GM19023 (cell line): Measurements from ENCODE around the gene PRKCZ.

ENCODE experiments used
- ATAC-seq: cut with Tn5 transposase; IDR thresholded peaks from one replicate; pipeline ENCODE4 v1.9.1; 2021; ENCODE audit warnings: mild to moderate bottlenecking, moderate library complexity; ENCODE audit not compliant: unreplicated experiment

Gene PRKCZ

DNA sequence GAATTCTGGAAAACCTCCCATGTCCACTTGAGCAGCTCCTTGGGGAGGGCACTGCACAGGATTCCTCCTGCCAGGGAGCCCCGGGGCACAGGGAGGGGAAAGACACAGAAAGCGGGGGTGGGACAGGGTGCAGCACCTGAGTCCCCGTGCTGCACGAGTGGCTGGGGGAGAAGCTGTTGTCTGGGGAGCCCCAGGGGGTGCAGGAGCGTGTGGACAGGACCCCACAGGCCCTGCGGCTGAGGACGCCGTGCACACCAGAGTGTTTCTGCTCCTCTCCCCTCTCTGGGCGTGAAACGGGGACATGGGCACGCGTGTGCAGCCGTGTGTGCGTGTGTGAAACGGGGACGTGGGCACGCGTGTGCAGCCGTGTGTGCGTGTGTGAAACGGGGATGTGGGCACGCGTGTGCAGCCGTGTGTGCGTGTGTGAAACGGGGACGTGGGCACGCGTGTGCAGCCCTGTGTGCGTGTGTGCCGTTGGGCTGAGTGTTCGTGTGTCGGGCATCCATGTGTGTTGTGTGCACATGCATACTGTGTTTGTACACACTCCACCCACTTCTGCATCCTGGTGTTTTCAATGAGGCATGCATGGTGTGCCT, 122.4 kb downstream of the PRKCZ start:
- ATAC-seq: no peak

GRCh38 chr1:2173546-2174347, 123.5 kb downstream of the PRKCZ start:
- ATAC-seq: no peak

DNA sequence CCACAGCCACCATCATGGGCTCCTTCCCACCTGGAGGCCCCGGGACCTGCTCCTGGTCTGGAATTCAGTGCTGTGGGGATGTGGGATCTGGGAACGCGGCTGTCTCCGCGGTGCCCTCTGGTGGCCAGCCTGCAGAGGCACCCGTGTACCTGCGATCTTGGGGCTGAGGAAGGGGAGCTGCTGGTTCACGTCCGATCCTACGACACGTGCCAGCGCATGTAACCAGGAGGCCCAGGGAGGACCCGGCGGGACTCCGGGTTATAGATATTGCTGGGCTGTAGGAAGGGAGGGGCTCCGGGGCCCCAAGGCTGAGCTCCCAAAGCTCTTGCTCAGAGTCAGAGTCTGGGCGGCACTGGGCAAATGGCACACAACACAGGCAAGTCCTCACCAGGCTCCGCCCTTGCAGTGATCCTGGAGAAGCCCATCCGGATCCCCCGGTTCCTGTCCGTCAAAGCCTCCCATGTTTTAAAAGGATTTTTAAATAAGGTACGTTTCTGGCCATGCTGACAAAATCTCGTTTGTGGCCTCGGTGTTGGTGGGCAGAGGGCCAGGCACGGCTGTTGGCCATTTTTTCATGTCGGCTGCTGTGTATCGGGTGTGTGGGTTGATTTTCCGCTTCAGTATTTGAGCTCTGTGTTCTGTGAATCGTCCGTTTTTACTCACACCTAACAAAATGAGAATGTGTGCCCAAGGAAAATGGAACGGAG, 124.3 kb downstream of the PRKCZ start:
- no peak for ATAC-seq

DNA sequence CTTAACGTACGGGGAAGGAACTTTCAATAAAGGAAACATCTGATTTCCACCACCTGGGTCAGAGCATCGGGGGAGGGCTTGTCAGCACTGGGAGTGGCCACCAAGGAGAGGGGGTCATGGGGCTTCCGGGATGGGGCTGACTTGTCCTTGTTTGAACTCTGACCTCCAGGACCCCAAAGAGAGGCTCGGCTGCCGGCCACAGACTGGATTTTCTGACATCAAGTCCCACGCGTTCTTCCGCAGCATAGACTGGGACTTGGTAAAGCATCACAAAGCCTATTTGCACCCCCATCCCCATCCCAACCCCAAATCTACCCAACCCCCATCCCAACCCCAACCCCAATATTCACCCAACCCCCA, 124.8 kb downstream of the PRKCZ start:
- ATAC-seq: no peak

GRCh38 chr1:2175681-2176454, 125.7 kb downstream of the PRKCZ start:
- no peak for ATAC-seq

GRCh38 chr1:2176615-2177014, 126.4 kb downstream of the PRKCZ start:
- ATAC-seq: no peak

- ATAC-seq: no peak
Measured at GRCh38 chr1:2177541-2177940, 127.3 kb downstream of the PRKCZ start.

DNA sequence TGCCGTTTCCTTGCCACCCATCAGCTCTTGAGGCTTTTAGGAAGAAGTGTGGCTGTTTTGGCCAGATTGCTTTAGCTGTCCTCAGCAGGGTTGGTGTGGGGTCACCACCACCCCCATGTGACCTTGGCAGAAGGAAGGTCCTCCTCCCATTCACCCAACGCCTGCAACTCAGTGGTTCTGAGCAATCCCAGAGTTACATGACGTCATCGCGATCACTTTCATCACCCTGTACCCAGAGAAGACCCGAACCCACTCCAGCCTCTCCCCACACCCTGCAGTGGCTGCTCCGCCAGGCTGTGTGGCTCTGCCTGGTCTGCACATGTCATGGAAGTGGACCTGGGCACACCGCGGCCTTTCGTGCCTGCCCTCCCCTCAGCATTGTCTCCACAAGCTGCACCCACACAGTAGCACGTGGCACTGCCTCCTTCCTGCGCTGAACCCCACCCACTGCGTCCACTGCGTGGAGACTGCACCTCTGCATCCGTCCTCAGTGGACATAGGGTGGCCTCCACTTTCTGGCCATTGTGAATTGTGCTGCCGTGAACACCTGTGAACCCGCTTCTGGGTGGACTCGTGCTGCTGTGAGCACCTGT, 127.8 kb downstream of the PRKCZ start:
- no peak for ATAC-seq

- ATAC-seq: no peak
Measured at GRCh38 chr1:2178875-2179274, 128.7 kb downstream of the PRKCZ start.

DNA sequence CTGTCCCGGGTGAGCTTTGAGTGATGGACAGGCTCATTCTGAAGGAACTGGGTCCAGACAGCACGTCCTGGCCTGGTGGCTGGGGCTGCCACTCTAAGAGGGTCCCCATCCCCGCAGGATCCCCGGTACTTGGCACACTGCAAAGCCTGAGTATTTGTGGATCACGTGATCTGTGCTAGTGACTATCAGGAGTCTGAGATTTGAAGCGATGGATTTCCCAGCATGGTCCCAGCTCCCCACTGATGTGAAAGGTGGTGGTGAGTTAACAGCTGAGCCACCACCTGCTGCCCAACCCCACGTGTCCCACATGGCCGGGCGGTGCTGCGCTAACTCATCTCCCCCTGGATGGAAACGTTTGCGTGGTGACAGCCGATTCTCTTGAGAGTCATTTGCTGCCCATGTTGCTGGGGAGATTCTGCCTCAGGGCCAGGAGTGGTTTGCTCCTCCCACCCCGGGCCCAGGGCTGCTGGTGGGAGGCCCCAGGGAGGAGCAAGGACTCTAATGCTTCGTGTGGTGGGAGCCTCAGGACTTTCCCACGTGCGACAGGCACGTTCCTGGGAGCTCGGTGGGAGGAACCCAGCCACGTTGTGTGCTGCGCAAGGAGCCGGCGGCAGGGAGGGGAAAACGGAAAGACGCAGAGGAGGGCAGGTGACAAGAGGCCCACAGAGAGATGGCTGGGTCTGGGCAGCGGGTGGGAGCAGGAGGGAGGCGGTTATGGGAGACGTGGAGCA, 129.2 kb downstream of the PRKCZ start:
- ATAC-seq: no peak

GRCh38 chr1:2180297-2181245, 130.4 kb downstream of the PRKCZ start:
- no peak for ATAC-seq

- no peak for ATAC-seq
Measured at GRCh38 chr1:2181271-2181670, 131.1 kb downstream of the PRKCZ start.

DNA sequence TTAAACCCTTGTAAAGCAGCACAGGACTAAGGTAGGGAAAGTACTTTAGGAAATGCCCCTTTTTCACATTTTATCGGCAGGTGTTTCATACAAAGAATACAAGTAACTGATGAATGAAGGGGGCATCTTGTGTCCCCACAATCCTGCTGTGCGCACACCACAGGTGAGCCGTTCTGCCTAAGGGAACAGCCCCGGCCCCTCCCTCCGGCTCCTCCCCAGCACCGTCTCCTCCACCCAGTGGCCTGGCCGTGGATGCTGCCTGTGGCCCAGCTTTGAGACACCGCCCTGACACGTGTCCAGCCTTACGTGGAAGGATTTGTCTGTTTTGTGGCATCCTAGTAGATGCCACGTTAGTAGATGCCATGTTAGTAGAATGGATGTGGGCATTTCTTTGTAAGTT, 131.5 kb downstream of the PRKCZ start:
- ATAC-seq: no peak

DNA sequence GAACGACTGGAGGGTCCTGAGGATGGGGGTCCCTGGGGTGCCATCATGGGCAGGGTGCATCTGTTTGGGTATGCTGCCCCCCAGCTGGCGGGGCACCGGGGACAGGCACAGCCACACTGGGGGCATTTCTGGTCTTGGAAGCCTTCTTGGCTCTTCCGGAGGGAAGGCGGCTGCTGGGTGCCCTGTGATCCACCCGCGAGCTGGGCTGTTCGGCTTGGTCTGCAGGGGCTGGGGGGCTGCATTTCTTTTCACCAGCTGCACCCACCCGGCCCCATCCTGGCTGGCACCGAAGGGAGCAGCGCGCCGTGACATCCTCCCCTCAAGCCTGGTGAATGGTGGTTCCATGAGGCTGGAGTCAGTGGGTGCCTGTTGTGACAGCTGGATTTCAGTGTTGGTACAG, 132.2 kb downstream of the PRKCZ start:
- no peak for ATAC-seq

GRCh38 chr1:2183937-2184334, 133.7 kb downstream of the PRKCZ start:
- no peak for ATAC-seq

GRCh38 chr1:2184531-2184930, 134.3 kb downstream of the PRKCZ start:
- ATAC-seq: no peak

- ATAC-seq: no peak
Measured at GRCh38 chr1:2184934-2185333, 134.7 kb downstream of the PRKCZ start.

- ATAC-seq: no peak
Measured at GRCh38 chr1:2185880-2186855, 136.0 kb downstream of the PRKCZ start.
